Superior temporal gyrus (tissue), 1 donor: ENCODE results near the gene LGALSL.
A peak's percentile ranks its signal among the peaks of the same experiment; 100 is the strongest.

Experiments used
- DNase-seq: peaks from one replicate; pipeline ENCODE4 v3.0.0-alpha.2; 2016; ENCODE audit errors: extremely low spot score

Gene LGALSL

DNA sequence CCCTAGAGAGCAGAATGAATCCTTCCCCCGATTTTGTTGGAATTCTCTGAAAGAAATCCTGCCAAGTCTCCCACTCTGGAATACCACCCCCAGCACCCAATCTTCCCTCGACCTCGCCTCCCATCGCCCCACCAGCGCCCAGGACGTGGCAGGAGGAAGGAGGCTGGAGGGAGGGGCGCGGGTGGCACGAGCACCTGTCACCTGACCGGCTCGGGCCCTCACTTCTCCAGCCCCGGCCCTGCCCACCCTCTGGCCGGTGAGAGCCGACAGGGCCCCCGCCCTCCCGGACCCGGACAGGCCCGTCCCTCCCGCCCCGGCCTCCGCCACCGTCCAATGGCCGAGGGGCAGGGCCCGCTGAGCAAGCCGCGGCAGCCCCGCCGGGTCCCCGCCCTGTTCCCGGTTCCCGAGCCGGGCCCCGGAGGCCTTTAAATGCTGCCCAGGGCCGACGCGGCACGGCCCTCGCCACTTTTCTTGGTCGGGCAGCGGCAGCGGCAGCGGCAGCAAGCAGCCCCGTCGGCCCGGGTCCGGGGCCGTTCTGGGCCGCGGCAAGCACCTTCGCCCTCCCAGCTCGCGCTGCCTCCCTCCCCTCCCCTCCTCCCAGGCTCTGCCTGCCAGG, at the start of gene LGALSL:
TSS of gene LGALSL (plus strand) at position 393 of the 616 bp plus-strand sequence. CDS start 384 bp downstream, outside the sequence.
- DNase-seq = peak; percentile 53

DNA sequence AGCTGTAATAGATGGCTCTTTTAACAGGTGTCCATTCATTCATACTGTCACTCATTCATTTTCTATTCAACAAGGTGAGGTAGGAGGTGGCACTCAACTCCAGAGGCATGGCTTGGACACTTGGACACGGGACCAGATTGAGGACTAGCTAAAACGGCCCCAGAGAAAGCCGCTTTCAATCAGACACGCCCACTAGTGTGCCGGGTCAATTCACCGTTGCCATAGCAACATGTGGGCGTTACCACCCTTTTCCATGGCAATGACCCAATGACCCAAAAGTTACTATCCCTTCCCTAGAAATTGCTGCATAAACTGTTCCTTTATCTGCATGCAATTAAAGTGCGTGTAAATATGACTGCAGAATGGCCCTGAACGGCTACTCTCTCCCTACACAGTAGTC, 49.2 kb upstream of the LGALSL start:
- DNase-seq = no peak

DNA sequence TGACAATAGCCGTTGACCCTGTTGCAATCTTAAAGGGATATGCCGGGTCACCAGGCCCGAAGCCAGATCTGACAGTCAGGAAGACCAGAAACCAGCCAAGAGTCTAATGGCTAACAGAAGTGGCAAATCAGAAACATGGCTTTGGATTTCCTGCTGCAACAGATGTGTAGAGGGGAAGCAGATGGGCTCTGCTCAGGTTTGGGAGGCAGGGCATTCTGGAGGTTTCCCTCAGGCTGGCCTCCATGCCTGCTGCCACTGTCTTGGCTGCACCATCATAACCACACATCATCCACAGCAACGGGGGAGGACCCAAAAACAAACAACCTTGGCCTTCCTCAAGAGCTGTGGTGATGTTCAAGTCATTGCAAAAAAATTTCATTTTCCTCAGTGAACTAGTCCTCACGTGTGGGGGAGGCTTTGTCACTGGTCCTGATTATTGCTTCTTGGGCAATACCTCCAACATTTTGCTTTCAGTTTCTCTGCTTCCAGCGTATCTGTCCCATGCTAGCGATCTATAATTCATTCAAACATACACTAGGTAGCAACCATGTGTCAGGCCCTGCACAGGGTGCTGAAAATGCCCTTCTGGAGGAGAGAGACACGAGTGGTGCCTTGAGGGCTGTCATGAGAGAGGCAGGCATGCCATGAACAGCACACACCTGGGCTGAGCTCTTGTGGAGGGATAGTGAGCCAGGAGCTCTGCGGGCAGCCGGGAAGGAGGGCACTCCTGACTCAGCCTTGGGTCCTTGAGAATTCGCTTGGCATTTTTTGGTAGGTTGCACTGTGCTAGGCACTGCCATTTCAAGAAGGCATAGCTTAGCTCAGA, 48.2 kb upstream of the LGALSL start:
- no peak for DNase-seq

DNA sequence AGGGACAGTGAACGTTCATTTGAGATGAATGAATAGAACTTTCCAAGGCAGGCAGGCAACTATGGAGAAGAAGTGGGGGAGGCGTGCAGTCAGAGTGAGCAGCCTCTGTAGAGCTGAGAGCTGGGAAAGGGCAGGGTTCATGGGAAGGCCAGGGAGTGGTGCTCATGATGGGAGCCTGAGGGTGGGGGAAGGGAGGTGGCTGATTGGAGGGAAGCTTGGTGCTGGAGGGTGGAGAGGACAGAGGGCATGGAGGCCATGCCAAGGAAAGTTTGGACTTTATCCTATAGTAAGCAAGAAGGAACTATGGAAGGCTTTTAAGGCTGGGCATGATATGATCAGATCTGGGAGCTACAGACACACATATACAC, 47.6 kb upstream of the LGALSL start:
- DNase-seq = no peak

DNA sequence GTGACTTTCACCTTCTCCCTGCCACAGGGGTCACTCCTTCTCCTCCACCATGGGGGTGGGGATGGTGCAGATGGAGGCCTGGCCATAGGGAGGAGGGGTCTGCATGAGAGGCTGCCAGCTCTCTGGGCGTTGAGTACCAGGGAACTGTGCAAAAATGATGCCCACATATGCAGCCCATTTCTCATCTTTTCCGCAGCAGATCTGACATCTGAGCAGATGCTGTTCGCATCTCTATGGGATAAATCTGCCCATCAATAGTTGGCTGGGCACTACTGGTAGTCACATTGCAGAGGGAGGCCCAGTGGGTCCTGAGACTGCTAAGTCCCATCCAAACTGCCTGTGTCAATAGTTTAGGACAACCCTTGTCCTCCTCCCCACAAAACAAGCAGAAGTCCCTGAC, 45.9 kb upstream of the LGALSL start:
- no peak for DNase-seq

DNA sequence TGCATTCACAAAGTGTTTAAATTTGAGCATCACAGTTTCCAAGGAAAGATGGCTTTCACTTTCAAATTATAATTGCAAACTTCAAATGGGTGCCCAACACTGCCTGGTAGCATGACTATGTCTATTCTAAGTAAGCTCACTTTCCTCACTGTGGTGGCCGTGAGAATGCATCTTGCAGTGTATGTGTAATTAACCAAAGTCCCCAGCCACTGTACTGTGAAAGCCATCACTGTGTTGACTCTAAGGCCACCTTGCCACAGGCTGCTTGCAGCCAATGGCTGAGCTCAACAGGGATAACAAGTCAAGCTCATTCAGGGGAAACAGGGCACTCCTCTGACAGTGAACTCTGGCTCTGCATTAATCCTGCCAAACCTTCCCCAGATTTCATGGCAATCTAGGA, 43.3 kb upstream of the LGALSL start:
- no peak for DNase-seq

DNA sequence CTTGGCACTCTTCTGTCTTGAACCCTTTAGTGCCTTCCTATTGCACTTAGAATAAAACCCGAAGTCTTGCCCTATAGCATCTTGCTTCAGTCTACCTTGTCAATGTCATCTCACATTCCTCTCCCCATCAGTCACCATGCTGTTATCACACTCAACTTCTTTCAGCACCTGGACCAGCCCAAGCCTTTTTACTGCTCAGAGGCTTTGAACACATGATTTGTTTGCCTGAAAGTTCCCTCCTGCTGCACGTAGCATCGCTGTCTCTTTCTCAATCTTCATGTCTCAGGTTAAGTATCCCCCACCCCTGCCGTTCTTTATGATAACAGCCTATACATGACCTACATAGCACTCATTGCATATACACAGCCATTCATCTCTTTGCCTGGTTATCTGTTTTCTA, 41.3 kb upstream of the LGALSL start:
- no peak for DNase-seq

DNA sequence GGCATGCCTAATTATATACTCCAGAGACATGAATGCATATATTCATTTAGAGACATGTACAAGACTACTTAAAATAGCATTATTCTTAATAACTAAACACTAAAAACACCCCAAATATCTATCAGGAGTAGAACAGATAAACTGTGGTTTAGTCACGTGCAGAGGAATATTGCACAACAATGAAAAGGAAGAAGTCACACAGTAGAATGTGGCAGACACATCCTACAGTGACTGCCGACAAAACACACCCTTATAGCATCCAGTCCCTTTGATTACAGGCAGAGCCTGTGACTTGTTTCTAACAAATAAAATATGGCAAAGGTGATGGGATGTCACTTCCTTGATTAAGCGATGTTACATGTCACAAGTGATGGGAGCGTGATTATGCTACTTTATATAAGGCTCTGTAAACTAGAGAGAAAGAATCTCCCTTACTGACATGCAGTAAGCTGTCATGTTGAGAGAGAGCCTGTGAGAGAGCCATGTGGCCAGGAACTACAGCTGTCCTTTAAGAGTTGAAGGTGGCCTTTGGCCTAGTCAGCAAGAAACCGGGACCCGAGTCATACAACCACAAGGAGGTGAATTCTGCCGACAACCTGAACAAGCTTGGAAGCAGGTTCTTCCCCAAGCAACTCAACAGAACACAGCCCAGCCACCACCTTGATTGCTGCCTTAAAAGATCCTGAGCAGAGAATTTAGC, 39.1 kb upstream of the LGALSL start:
- no peak for DNase-seq

DNA sequence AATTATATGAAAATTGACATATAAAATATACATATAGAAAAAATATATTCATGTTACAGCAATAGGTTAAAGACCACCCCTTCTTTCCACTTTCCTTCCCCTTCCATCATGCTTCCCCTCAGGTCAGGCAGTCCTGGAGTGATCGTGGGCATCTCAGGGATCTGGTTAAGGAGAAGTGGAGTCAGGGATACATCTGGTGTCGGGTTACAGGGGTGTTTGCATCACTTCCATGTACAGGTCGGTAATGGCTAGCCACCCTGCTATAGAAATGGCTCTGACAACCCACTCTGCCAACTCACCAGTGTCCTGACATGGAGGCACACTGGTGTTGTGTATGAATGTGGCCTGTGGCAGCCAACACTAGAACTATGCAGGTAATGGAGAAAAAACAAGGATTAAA, 36.3 kb upstream of the LGALSL start:
- DNase-seq = no peak

DNA sequence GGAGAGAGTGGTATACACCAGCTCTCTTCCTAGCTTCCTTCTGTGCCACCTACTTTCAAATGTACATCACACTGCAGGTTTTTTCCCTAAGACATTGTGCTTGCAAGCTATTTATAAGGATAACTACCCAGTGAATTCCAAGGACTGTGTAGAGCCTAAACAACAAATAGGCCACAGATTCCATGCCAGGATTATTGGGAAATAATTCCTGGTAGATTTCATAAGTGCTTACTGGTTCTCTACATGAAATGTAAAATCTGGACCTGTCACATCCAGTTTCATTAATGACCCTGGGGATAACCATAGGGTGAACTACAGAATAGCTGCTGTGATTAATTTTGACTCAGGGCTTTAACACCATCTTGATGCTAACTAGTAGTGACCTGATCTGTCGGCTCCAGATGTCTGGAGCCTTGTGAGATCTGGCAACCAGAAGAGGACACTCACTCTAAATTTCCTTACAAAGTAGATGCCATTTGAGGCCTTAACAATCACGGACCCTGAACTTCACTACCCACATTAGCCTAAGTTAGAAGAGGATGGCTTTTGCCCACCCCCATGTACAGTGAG, 34.3 kb upstream of the LGALSL start:
- DNase-seq = no peak

DNA sequence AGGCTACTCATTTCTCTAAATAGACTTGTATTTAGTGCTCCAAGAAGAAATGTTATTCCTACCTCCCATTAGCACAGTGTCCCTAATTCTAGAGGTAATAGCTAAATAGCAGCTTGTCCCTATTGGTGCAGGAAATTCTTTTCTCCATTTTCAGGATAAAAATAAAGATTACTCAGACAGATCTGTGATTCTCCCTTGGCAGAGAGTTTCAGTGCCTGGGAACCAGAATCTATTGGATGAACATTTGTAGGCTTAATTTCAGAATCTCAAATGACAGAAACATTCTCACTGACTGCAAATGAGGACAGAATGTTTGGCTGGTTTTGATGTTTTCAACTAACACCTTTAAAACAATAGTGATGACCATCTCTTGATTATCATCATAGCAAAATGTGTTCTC, 33.3 kb upstream of the LGALSL start:
- DNase-seq = peak; percentile 58

DNA sequence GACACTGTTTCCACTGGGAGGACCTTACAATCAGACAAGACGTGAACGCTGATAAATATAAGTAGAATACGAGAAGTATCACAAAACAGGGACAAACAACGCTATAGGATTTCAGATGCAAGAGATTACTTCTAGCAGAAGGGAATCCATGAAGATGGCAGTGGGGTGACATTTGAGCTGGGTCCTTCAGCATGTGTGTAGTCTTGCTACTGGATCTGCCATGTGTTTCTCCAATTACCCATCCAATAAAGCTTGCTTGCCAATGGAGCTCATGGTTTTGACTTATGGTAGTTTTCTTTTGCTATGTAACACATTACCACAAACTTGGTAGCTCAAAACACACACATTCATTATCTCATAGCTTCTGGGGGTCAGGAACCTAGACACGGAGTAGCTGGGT, 32.8 kb upstream of the LGALSL start:
- no peak for DNase-seq

DNA sequence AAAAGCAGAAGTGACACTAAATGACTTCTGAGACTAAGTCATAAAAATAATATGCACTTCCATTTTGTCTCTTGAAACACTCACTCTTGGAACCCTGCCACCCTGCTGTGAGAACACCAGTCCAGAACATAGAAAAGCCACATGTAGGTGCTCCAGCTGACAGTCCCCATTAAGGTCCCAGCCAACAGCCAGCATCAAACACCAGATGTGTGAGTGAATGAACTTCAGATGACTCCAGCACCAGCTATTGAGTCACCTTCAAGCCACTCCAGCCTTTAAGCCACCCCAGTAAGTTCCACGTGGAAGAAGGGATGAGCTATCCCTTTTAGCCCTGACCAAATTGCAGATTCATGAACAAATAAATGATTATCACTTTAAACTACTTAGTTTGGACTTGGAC, 31.5 kb upstream of the LGALSL start:
- no peak for DNase-seq

DNA sequence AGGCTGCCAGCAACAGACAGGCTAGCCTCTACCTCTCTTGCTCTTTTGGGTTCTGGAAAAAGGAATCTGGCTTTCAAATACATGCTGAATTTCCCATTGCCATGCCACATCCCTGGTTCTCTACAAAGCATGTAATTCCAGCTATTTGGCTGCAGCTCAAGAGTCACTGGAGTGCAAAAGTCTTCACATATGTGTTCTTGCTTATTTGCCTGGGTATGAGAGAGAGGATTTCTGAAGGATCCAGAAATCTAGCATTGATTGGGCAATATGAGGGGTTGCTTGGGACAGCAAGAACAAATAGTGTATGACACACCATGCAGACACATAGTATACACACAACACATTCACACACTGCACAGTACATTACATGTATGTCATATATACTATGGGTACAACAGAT, 30.7 kb upstream of the LGALSL start:
- DNase-seq = no peak

DNA sequence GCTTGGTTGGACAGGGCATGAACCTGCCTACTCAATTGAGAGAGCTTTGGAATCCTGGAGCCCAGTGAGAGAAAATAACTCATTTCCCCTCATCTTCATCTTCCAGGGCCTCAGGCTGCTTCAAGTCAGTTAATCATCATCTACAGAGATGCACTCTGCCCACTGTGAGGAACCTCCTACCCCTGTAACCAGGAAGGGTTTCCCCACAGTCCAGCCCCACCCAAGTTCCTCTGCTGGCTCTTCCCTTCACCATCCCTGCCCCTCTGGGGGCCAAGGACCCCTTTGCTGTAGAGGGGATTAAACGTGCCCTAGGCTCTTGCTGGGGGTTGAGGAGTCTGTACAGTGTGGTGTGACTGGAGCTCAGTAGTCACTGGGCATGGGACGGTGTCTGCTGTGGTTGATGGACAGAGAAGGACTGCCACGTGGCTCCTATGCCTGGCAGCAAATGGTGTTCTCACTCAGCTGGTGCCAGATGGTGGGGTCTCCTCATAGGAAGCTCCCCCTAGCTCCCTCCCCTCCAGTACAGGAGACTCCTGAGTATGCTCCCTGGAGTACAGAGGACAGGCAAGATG, 29.5 kb upstream of the LGALSL start:
- no peak for DNase-seq

DNA sequence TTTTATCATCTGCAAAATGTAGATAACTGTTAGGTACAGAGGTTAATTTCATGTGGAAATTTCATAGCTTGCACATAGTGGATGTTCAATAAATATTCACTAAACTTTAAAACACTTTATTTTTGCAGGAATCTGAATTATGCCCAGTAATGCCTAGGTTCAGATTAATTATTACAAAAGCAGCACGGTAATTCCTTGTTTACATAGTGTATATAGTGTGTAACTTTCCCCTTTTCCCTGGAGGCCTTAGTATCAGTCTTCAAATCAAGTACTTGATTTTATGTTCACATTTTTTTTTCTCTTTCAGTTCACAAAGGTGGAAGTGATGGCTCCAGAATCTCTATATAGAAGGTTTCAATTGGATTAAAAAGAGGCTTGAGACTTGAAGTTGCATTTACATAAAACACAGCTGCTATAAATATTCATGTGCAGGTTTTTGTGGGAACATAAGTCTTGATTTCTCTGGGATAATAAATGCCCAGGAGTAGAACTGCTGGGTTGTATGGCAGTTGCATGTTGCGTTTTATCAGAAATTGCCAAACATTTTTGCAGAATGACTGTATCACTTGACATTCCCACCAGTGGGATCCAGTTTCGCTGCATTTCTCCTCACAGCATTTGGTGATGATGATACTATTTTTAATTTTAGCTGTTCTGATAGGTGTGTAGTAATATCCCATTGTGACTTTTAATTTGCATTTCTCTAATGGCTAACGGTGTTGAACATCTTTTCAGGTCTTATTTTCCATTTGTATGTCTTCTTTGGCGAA, 27.6 kb upstream of the LGALSL start:
- no peak for DNase-seq

DNA sequence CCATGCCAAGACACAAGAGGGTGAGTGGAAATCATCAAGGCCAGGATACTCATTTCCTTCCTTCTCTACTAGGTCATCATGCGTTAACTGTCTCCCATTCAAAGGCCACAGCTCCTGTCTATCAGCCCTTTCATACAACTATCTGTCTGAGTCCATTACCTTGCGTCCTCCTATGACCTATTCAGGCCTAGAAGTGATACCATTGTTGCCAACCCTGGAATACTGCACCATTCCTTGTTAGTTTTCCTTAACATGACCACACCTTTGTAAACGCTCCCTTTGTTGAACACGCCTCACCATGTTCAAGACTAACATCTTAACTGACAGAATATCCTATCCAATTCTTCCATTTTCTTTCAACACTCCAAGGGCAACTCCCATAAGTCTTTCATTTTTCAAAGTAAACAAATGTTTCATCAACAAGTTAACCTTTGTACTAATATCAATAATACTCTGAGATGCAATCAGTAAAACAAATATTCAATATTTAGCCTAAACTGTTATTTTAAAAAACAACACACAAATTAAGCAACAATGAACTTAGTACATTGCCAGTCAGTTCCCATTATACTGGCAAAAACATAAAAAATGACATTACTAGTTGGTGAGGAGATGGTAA, 19.8 kb upstream of the LGALSL start:
- no peak for DNase-seq

DNA sequence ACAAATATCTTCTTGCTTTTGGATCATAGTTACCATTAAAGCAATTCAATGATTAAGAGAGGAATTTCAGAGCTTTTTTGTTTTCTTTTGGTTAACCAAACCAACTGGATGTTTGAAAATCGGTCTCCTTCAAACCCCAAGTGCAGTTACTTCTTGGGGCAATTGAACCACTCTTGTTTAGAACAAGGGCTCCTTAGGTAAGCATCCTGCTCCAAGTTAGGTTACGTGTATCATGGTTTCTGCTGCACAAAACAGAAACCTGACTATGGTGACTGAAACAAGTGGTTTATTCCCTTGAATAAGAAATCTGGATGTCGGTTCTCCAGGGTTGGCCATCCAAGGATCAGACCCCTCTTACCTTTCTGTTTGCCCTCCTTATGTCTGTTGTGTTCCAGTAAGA, 16.1 kb upstream of the LGALSL start:
- DNase-seq = no peak

DNA sequence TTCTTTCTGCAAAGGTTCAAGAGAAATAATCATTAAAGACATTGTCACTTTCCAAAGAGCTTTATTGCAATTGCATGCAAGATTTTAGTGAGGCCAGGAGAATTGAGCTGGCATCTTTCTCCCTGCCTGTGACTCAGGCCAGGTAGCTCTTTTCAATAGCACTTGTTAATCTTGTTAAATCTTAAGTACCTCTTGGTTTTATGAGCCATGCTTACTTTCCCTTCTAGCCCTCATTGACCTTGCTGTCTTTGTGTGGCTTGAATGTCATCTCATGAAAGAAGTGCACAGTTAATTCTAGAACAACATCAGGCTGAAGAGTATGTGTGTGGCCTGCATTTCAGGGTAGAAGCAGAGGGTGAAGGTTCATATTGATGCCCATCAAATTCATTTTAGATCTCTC, 14.8 kb upstream of the LGALSL start:
- no peak for DNase-seq

DNA sequence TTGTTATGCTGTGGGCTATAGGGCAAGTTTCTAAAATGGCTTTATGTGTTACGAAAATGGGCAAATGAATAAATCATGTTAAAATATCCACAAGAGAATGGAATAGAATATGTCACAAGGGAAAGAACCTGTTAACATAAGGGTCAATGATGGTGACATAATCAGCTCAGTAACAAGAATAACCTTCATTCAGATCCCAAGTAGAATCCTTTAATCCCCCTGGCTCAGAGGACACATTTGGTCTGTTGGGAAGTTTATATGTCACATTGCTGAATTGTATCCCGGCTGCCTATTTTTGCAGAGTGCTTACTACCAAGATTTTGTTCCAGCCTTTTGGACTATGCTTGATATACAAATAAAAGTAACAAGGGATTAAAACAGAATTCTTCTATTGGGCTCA, 13.1 kb upstream of the LGALSL start:
- DNase-seq = no peak

DNA sequence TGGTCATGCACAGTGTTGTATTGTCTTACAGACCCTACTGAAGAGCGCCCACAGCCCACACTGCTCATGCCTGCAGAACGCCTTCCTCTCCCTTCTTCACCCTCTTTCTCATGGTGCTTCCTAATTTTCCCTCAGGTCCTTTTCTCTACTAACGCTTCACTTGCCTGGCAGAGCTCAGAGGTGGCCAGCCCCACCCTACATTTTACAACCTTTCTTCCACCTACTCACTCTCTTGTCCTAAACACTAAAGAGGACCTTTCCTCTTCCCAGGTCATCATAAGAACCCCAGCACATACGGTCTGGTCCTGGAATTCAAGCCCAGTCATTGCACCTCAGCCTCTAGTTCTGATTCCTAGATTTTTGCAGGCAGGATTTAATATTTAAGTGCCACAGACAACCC, 11.7 kb upstream of the LGALSL start:
- no peak for DNase-seq
